ENCODE measurements around the gene SLC26A4. TPM values are rescaled to one million over a fixed set of nuclear protein-coding genes. Genes with fewer than 3 reads are reported as not detected.

SLC26A4 gene
- total and polyA plus RNA-seq, 2 donors (not counting 1 experiment from before 2014, with no cell fraction given), result 0.33 to 0.50 TPM

DNA sequence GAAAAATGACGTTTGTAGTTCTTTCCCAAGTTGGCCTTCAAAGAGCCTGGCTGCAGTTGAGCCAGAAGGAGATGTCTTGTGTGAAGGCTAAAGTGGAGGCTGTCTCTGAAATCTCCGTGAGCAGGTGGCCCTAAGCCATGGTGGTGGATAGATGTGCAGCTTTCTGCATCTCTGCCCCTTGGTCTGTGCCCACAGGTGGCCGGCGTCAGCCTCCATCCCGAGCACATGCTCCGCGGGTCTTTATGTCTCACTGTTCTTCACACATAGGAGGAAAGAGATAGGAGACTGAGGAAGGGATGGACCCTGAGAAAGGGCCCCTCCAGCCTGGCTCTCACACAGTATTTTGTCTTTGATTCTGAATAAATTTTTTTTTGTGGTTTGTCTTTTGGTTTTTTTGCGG lies 30.3 kb upstream of the SLC26A4 start:
- no peaks in the 10 kb centered on the region for H3K36me3 ChIP-seq (ENCODE audit: control insufficient read depth, insufficient read depth, low read length)

GRCh38 chr7:107631588-107632491 lies 28.8 kb upstream of the SLC26A4 start:
- no peak overlapping the region for H3K9ac ChIP-seq (ENCODE audit: insufficient read depth, low read length)
- no peaks in the 10 kb centered on the region for H3K36me3 ChIP-seq (ENCODE audit: control insufficient read depth, insufficient read depth, low read length)
- TF ChIP-seq, protein P1, sequence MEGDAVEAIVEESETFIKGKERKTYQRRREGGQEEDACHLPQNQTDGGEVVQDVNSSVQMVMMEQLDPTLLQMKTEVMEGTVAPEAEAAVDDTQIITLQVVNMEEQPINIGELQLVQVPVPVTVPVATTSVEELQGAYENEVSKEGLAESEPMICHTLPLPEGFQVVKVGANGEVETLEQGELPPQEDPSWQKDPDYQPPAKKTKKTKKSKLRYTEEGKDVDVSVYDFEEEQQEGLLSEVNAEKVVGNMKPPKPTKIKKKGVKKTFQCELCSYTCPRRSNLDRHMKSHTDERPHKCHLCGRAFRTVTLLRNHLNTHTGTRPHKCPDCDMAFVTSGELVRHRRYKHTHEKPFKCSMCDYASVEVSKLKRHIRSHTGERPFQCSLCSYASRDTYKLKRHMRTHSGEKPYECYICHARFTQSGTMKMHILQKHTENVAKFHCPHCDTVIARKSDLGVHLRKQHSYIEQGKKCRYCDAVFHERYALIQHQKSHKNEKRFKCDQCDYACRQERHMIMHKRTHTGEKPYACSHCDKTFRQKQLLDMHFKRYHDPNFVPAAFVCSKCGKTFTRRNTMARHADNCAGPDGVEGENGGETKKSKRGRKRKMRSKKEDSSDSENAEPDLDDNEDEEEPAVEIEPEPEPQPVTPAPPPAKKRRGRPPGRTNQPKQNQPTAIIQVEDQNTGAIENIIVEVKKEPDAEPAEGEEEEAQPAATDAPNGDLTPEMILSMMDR (conservative IDR thresholded peaks at IDR 0.05 in 1 of 2, IDR thresholded peaks at IDR 0.05 in 1 of 2; ENCODE audit: low read depth in 1 of 2, low read length in 2 of 2), result no peak
- no peak for TF ChIP-seq EZH2 (IDR thresholded peaks at IDR 0.05; ENCODE audit: low read length, missing control alignments)
- no peak overlapping the region for H3K27ac ChIP-seq (ENCODE audit: insufficient read depth, low read length)
- H3K4me2 ChIP-seq (ENCODE audit: extremely low read depth, insufficient read depth, low read length), result no peak overlapping the region
- DNase-seq (ENCODE audit: low read depth in 2 of 2), result no peak
- no peaks in the 10 kb centered on the region for H3K79me2 ChIP-seq (ENCODE audit: control insufficient read depth, insufficient read depth, low read length)
- H3K4me1 ChIP-seq (ENCODE audit: control insufficient read depth, extremely low read depth, insufficient read depth, low read length), result no peaks in the 10 kb centered on the region
- H2AFZ ChIP-seq (ENCODE audit: low read length), result no peak overlapping the region
- H3K4me3 ChIP-seq (replicated peaks in 1 of 4; ENCODE audit: control extremely low read depth in 1 of 4, insufficient read depth in 1 of 4, low read depth in 3 of 4, low read length in 4 of 4), result no peak overlapping the region
- H3K9me3 ChIP-seq (ENCODE audit: control insufficient read depth, insufficient read depth, low read depth, low read length), result no peaks in the 10 kb centered on the region
- H4K20me1 ChIP-seq (ENCODE audit: control insufficient read depth, extremely low read depth, insufficient read depth, low read length), result no peaks in the 10 kb centered on the region
- no peaks in the 10 kb centered on the region for H3K27me3 ChIP-seq (ENCODE audit: control insufficient read depth, insufficient read depth, low read length)

More for the DNA sequence above, 30.3 kb upstream of the SLC26A4 start:
- Histone ChIP-seq H3K4me2 (ENCODE audit: extremely low read depth, insufficient read depth, low read length) (no peak overlapping the region), H4K20me1 (ENCODE audit: control insufficient read depth, extremely low read depth, insufficient read depth, low read length) (no peaks in the 10 kb centered on the region), H3K4me1 (ENCODE audit: control insufficient read depth, extremely low read depth, insufficient read depth, low read length) (no peaks in the 10 kb centered on the region), H3K4me3 (replicated peaks in 1 of 4; ENCODE audit: control extremely low read depth in 1 of 4, insufficient read depth in 1 of 4, low read depth in 3 of 4, low read length in 4 of 4) (no peak overlapping the region), H3K9me3 (ENCODE audit: control insufficient read depth, insufficient read depth, low read depth, low read length) (no peaks in the 10 kb centered on the region), H3K27me3 (ENCODE audit: control insufficient read depth, insufficient read depth, low read length) (no peaks in the 10 kb centered on the region), H3K9ac (ENCODE audit: insufficient read depth, low read length) (no peak overlapping the region), H3K27ac (ENCODE audit: insufficient read depth, low read length) (no peak overlapping the region), H3K79me2 (ENCODE audit: control insufficient read depth, insufficient read depth, low read length) (no peaks in the 10 kb centered on the region), H2AFZ (ENCODE audit: low read length) (no peak overlapping the region)
- DNase-seq (ENCODE audit: low read depth in 2 of 2), result no peak
- TF ChIP-seq, protein P1 (conservative IDR thresholded peaks at IDR 0.05 in 1 of 2, IDR thresholded peaks at IDR 0.05 in 1 of 2; ENCODE audit: low read depth in 1 of 2, low read length in 2 of 2), result no peak
- no peak for TF ChIP-seq EZH2 (IDR thresholded peaks at IDR 0.05; ENCODE audit: low read length, missing control alignments)

DNA sequence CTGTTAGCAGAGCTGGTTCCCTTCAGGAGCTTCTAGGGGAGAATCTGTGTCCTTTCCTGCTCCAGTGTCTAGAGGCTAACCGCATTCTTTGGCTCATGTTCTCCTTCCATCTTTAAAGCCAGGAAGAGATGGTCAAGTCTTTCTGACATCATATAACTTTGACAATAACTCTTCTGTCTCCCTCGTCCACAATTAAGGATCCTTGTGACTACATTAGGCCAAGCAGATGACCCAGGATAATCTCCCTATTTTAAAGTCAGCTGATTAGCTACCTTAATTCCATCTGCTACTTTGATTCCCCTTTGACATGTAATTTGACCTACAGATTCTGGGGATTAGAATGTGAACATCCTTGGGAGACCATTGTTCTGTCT lies 28.1 kb upstream of the SLC26A4 start:
- Histone ChIP-seq H3K4me3 (replicated peaks in 1 of 4; ENCODE audit: control extremely low read depth in 1 of 4, insufficient read depth in 1 of 4, low read depth in 3 of 4, low read length in 4 of 4) (no peak overlapping the region), H3K4me2 (ENCODE audit: extremely low read depth, insufficient read depth, low read length) (no peak overlapping the region), H3K27ac (ENCODE audit: insufficient read depth, low read length) (no peak overlapping the region), H3K9me3 (ENCODE audit: control insufficient read depth, insufficient read depth, low read depth, low read length) (no peaks in the 10 kb centered on the region), H4K20me1 (ENCODE audit: control insufficient read depth, extremely low read depth, insufficient read depth, low read length) (no peaks in the 10 kb centered on the region), H3K79me2 (ENCODE audit: control insufficient read depth, insufficient read depth, low read length) (no peaks in the 10 kb centered on the region), H3K27me3 (ENCODE audit: control insufficient read depth, insufficient read depth, low read length) (no peaks in the 10 kb centered on the region), H2AFZ (ENCODE audit: low read length) (no peak overlapping the region), H3K9ac (ENCODE audit: insufficient read depth, low read length) (no peak overlapping the region), H3K4me1 (ENCODE audit: control insufficient read depth, extremely low read depth, insufficient read depth, low read length) (no peaks in the 10 kb centered on the region), H3K36me3 (ENCODE audit: control insufficient read depth, insufficient read depth, low read length) (no peaks in the 10 kb centered on the region)
- DNase-seq (ENCODE audit: low read depth in 2 of 2), result no peak
- TF ChIP-seq, protein P1 (conservative IDR thresholded peaks at IDR 0.05 in 1 of 2, IDR thresholded peaks at IDR 0.05 in 1 of 2; ENCODE audit: low read depth in 1 of 2, low read length in 2 of 2), result no peak
- no peak for TF ChIP-seq EZH2 (IDR thresholded peaks at IDR 0.05; ENCODE audit: low read length, missing control alignments)

Measured in fibroblast of lung (primary cell).